ENCODE measurements around the gene MCOLN1.

Gene MCOLN1

DNA sequence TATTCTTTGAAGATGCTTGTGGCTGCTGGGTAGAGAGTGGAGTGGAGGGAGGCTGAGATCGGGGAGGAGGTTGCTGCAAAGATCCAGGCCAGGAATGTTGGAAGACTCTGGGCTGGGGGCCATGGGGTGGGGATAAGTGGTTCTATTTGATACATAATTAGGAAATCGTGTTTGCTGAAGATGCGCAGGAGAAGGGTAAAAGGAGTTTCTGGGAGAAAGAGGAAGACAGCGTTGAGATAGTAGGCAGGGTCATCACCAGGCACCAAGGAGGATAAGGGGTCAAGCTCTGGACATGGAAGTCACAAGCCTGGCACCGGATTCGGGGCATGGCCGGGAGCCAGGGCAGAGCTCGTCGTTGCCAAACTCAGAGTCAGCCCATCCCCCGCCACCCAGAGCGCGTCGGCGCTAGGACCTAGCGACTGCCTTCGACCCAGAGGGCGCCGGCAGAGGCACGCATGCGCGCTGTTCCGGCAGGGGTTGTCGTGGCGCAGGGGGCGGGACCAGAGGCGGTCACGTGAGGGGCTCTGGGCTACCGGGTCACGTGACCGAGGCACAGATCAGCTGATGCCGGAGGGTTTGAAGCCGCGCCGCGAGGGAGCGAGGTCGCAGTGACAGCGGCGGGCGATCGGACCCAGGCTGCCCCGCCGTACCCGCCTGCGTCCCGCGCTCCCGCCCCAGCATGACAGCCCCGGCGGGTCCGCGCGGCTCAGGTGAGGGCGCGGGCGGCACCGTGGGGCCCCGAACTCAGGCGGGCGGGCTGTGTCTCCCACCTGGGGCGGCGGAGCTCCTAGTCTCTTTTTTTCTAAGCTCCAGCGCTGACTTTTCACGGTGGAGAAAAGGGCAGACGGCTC, at the start of gene MCOLN1:
Gene MCOLN1 (plus strand): TSS at position 553 of the 851 bp plus-strand sequence. CDS start 127 bp downstream, at position 680.
- peak; percentile 100 for DNase-seq (ENCODE audit: low read depth)

DNA sequence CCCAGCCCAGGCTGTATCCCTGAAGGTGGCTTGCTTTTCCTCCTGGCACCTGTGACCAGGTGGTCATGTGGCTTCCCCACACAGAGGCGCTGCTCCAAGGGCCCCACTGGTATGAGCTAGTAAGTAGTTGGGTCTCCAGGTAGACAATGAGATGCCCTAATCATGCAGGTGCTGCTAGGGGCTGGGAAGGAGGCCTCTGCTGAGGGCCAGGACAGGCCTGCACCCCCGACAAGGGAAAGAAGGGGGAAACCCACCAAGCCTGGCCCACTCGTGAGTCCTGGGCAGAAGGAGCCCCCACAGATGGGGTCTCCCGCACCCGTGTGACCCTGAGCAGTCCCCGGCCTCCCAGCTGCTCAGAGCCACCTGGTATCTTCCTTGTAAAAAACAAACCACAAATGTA, 46.8 kb upstream of the MCOLN1 start:
- no peak for DNase-seq (ENCODE audit: low read depth)

DNA sequence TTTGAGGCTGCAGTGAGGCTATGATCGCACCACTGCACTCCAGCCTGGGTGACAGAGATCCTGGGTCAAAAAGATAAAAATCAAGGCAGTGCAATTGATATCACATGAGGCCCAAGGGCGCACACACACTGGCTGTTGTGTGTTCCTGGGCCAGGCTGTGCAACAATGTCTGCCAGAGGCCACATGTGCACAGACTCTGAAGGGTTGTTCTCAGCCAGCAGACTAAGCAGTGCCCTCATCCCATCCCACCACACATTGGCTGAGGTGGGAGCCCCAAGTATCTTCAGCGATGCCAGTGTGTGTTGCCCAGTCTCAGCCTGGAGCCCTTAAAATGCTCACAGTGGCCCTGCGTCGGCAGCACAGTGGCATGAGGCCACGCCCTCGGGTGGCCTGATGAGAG, 46.2 kb upstream of the MCOLN1 start:
- DNase-seq (ENCODE audit: low read depth) = no peak

DNA sequence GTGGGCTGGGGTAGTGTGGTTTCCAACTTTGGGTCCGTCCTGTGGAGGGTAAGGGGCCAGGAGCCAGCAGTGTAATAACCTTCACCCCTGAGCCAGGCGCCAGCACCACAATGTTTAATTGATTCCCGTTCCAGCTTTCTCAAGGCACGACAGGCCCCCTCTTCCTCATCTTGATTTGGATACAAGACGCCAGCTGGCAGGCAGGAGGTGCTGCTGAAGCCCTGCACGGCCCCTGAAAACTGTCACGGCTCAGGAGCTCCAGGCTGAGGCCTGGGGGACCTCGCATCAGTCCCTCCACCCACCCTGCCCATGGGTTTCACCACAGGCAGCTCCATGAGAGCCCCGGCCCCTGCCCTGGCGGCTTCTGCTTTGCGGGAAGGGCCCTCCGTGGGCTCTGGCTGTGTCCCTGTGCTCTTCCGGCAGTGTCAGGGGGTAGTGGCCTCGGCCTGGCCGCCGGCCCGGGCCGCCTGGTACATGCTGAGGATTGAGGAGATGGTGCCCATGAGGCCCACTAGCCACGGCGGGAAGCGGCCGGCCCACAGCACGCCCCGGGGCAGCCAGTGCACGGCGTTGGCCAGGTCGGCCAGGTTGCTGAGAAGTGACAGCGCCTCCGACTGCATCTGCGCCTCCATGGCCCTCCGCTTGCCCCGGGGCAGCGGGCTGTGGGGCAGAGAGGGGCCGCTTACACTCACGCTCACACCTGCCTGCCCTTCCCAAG, 45.5 kb upstream of the MCOLN1 start:
- DNase-seq (ENCODE audit: low read depth) = no peak

DNA sequence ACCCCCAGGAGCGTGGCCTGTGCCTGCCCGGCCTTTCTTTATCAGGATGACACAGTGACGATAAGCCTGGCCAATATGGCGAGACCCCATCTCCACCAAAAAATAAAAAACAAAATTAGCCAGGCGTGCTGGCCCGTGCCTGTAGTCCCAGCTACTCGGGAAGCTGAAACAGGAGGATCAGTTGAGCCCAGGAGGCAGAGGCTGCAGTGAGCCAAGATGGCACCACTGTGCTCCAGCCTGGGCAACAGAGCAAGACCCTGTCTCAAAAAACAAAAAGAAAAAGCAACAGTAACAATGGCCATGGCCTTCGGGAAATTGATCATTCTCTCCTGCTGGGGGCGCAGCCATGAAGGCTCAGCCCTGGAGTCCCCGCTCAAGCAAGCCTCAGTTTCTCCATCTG, 44.7 kb upstream of the MCOLN1 start:
- no peak for DNase-seq (ENCODE audit: low read depth)

DNA sequence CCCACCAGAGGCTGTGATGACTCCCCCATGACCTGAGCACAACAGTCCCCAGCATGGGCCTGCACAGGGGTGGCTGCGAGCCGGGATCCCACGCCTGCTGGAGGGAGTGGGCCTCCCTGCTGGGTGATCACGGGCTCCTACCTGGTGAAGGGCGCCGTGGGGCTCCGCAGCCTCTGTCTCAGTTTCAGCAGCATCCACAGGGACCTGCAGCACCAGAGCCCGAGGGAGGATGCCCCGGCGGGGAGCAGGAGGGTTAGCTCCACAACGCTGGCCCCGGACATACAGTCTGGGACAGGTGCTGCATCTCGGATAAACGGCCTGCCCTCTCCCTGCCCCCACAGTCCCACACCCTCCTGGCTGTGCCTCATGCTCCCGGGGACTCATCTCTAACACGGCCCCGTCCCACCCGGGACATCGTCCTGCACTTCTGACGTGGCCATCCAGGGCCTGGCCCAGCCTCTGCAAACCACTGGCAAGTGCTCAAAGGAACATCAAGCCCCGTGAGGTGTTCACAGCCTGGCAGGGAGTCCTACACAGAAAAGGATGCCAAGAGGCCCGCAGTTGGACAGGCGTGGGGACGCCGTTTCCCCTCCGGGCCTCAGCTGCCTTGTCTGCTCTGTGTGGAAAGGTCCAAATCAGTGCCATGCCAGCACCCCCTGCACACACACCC, 44.1 kb upstream of the MCOLN1 start:
- no peak for DNase-seq (ENCODE audit: low read depth)

DNA sequence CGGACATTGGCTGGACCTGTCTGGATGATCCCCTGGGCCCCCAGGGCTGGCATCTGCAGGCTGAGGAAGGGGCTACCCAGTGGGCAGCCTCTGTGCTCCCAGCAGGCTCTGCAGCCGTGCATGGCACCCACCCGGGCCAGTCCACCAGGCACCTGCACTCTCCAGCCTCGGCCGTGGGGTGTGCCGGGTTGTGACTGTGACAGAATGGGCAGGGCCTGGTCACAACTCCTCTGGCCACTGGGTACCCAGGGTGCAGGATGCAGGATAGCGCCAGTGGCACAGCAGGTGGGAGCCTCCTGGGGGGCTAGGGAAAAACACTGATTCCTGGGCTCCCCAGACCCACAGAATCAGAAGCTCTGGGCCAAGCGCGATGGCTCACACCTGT, 43.6 kb upstream of the MCOLN1 start:
- no peak for DNase-seq (ENCODE audit: low read depth)

DNA sequence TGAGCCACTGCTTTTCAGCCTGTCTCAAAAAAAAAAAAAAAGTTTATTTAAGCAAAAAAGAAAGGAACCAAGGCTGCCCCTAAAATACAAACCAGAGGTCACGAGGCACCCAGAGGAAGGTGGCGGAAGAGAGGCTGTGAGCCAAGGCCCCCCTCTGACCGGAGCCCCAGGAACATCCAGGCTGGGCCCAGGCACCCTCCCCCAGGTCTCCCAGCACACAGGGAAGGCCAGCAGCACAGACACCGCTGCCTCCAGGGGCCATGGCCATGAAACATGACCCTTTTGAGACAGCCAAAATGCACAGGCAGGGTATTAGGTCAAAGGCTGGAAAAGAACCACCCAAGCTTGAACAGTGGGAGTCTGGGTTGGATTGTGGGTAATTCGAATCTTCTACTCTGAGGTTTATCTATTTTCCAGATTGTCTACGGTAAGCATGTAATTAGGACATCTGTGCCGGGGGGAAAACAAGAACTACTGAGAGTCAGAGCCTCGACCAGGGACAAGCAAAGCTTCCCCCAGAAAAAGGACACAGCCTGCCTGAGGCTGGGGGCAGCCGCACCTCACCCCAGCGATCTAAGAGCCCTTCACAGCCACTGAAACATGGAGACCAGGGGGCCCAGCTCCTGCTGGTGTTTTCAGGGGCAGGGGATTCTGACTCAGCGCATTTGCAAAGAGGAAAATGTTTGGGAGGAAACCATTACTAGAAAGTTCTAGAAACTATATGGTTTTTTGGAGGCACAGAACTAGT, 42.0 kb upstream of the MCOLN1 start:
- DNase-seq (ENCODE audit: low read depth) = no peak

DNA sequence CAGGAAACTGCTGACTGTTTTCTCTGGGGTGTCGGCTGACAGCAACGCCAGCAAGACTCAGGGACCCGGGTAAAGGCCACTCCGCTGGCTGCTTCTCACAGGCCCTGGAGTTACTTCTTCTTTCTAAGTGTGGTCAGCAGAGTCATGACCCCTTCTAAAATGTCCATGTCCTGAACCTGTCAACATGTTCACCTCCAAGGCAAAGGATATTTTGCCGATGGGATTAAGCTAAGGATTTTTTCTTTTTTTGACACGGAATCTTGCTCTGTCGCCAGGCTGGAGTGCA, 41.5 kb upstream of the MCOLN1 start:
- no peak for DNase-seq (ENCODE audit: low read depth)

DNA sequence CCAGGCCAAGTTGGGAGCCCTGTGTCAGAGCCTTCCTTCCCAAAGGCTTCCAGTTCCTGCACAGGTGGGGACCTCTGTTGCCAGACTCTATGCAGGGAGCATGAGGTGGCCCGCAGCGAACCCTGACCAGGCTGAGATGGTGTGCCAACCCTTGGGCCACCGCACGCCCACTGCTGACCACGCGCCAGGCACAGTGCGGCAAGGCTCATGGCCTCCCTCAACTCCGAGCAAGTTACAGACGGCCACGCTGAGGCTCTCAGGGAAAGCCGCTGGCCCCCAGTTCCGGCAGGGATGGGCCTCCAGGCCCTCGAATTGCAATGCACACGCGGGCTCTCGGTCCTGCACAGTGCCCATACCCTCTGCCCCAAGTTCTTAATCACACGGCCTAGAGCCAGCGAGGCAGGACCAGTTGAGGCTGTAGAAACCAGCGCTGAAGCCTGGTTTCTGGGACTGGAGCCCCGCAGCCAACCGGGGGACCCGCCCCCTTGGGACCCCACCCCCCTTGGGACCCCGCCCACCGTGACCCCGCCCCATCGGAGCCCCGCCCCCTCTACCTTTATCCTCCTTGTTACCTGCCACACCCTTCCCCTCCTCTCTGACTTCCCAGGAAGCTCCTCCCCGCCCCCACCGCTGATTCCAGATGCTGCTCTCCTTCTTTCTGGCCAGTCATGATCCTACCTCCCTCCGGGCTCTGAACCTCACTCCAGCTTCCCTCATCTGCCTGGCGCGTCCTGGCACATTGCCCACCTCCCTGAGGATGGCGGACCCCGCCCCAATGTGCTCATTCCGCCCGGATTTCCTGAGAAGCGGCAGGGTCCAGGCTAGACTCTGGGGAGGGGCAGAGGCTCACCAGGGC, 39.6 kb upstream of the MCOLN1 start:
- no peak for DNase-seq (ENCODE audit: low read depth)

DNA sequence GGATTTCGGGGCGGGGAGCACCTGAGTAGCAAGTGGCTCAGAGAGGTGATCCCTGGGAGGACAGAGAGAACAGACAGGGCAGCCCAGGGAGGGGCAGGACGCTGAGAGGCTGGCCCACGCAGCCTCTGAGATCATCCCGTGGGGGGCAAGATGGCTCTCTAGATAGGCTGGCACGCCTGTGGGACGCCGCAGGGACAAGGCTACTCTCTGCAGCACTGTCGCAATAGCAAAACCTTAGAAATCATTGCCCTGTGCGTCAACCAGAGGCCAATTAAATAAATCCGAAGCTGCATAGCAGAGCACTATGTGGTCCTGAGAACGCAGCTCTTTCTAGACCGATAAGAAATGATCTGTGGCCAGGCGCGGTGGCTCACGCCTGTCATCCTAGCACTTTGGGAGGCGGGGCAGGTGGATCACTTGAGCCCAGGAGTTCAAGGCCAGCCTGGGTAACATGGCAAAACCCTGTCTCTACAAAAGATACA, 38.7 kb upstream of the MCOLN1 start:
- DNase-seq (ENCODE audit: low read depth) = no peak

DNA sequence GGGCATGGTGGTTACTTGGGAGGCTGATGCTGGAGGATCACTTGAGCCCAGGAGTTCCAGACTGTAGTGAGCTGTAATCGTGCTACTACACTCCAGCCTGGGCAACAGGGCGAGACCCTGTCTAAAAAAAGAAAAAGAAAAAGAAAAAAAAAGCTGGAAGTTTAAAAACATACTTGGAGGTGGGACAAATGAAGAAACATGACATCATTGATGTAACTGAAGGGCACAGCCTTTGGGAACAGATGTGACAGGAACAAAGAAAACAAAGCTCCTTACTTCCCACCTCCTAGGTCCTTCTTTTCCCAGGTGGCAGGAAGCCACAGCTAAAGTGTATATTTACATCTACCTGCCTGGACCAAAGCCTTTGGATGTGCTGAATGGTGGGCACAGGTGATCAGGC, 35.5 kb upstream of the MCOLN1 start:
- no peak for DNase-seq (ENCODE audit: low read depth)

DNA sequence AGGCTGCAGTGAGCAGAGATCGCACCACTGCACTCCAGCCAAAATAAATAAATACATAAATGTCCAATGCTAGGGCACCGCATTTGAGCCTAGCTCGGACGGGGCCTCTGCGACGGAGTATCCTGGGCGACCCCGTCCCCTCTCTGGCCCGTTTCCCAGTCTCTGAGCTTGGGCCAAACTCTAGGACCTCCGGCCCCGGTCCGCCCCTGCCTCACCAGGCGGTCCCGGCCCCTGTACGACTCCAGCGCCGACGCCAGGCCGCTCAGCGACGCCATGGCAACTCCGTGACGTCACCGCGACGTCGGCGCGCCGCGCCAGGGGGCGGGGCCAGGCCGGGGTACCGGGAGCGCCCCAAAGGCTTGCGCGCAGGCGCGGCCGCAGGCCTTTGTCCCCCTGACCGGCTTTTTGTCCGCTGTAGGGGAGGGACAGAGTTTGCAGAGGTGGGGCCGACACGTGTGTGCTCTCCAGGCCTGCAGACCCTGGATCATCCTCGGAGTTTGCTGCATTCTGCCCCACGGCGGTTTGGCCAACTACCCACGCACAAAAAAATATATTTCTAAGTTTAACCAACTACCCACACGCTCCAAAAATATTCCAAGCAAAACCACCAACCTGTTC, 33.6 kb upstream of the MCOLN1 start, which contains the start of gene PEX11G:
Gene PEX11G (minus strand): TSS at position 300 of the 618 bp plus-strand sequence. CDS start 25 bp downstream, at position 275.
- peak; percentile 88 for DNase-seq (ENCODE audit: low read depth)

DNA sequence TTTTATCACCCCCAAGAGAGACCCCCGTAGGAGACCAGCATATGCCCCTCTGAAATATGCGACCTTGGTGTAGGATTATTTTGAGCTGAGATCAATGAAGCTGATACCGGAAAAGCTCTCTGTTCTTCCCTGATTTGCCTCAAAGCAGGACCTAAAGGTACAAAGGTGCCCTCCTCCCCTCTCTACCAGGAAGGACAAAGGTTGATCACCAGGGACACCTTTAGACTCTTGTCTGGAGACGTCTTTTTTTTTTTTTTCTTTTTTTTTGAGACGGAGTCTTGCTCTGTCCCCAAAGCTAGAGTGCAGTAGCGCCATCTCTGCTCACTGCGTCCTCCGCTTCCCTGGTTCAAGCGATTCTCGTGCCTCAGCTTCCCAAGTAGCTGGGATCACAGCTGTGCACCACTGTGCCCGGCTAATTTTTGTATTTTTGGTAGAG, 32.8 kb upstream of the MCOLN1 start:
- no peak for DNase-seq (ENCODE audit: low read depth)

DNA sequence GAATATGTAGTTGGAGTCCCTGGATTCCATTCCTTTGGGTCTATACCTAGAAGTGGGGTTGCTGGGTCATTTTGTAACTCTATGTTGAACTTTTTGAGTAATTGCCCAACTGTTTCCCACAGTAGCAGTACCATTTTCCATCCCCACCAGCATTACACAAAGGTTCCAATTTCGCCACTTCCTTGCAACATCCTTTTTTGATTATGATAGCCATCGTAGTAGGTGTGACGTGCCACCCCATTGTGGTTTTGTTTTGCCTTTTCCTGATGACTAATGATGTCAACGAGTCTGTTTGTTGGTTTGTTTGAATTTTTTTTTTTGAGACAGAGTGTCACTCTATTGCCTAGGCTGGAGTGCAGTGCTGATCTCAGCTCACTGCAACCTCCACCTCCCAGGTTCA, 30.3 kb upstream of the MCOLN1 start:
- peak; percentile 30 for DNase-seq (ENCODE audit: low read depth)

DNA sequence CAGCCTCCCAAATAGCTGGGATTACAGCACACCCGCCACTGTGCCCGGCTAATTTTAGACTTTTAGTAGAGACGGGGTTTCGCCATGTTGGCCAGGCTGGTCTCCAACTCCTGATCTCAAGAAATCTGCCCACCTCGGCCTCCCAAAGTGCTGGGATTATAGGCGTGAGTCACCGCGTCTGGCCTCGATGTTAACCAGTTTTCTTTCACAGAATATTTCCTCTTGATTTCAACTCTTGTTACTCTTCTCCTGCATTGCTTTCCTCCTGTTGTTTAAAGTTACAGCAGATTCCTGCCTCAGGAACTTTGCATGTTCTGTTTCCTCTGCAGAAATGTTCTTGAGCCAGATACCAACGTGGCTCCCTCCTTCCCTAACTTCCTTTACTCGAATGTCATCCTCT, 29.9 kb upstream of the MCOLN1 start:
- no peak for DNase-seq (ENCODE audit: low read depth)

DNA sequence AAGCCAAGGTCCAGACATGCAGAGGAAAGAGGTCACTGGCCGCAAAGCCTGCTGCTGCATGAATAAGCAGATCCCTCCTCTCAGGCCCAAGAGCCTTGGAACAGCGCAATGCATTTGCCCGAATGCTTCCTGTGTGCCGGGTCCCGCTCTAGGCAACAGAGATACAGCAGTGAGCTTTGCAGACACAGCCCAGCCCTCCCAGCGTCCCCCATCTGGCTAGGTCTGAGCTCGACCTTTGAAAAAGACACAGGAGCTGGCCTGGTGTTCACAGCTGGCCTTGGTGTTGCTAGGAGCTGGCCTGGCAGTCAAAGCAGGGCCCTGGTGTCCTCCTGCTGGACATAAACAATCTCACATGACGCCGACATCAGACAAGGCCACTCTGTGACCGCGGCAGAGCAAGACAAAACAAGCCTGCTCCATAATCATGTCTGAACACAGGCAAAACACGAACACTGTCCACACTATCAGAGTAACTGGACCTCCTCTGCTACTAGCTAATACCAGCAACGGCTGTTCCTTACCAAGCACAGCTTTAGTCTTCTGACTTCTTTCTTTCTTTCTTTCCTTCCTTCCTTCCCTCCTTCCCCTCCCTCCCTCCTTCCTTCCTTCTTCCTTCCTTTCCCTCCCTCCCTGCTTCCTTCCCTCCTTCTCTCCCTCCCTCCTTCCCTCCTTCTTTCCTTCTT, 27.9 kb upstream of the MCOLN1 start:
- DNase-seq (ENCODE audit: low read depth) = no peak

DNA sequence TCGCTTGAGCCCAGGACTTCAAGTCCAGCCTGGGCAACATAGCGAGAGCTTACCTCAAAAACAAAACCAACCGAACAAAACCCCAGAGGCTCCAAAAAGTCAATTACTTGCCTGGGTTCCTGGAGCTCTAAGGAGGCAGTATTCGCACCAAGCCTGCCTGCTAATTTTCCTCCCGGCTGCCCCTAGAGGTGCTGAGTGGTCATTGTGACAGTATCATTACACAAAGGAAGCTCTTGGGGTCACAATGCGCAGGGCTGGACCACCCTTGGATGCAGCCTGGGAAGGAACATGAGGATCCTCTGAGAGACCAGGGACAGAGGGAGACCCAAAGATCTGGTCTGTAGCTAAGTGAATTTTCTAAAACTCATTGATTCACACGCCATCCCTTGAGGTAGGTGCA, 25.1 kb upstream of the MCOLN1 start:
- DNase-seq (ENCODE audit: low read depth) = no peak

DNA sequence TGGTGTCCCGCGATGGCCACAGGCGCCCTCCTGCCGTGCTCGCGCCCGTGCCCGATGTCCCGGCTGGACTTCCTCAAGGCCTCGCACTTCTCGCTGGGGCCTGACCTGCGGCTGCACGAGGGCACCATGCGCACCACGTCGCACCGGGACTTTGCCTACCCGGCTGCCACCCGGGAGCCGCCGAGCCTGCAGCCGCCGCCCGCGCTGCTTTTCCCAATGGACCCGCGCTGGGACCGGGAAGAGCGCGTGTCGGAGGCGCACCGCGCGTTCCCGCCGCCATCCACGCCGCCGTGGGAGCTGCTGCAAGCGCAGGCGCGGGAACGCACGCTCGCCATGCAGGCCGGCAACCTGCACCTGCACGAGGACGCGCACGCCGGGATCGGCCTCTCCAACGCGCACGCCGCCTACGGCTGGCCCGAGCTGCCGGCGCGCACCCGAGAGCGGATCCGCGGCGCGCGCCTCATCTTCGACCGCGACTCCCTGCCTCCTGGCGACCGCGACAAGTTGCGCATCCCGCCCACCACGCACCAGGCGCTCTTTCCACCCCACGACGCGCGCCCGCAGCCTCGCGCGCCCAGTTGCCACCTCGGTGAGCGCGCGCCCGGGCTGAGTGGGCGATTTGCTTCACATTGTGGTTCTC, 21.5 kb upstream of the MCOLN1 start:
- peak; percentile 25 for DNase-seq (ENCODE audit: low read depth)

DNA sequence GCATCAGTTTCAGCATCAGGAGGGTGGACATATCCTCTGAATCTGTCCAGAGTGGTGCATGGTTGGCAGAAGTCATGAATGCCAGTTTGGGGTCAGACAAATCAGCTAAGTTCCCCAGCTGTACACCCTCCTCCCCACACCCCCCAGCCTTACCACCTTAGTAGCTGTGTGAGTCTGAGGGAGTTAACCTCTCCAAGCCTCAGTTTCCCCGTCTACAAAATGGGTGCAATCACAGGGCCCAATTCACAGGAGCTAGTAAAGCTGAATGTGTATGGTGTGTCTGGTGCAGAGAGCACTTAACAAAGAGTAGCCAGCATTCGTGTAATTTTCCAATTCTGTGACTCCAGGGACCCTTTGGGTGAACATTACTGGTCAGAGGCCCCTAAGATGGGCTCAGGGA, 19.9 kb upstream of the MCOLN1 start:
- DNase-seq (ENCODE audit: low read depth) = no peak

All from activated T-helper 9 cell treated with anti-CD3 and anti-CD28 coated beads, Interleukin-2, amount 50 U/mL, for 16 hours (primary cell).